NCI-H526 treated with DMSO at 0.1 percent for 48 hours (cell line): ENCODE data around the gene CHORDC1.
"Not testable (repeated sequence)": the region's sequence is repeated elsewhere in the genome, so short reads cannot be mapped to it uniquely, and the experiment has no call there.

Experiments
- DNase-seq: peaks from one replicate; lab custom pipeline; 2025; lab: John Stamatoyannopoulos, UW

The CHORDC1 gene

GRCh38 chr11:90222459-90223247, at the start of gene CHORDC1:
Gene CHORDC1 (minus strand): TSS chr11:90223049. CDS start chr11:90222954, 95 bp downstream.
- peak; percentile 91 for DNase-seq

GRCh38 chr11:90257158-90257525, 34.3 kb upstream of the CHORDC1 start:
- DNase-seq, result no peak

GRCh38 chr11:90256404-90257157, 33.7 kb upstream of the CHORDC1 start:
- no peak for DNase-seq

- no peak for DNase-seq
These were observed 31.2 kb upstream of the CHORDC1 start for GRCh38 chr11:90254065-90254464.

GRCh38 chr11:90252053-90252452, 29.2 kb upstream of the CHORDC1 start:
- no peak for DNase-seq

- no peak for DNase-seq
These were observed 28.8 kb upstream of the CHORDC1 start for GRCh38 chr11:90251599-90251998.

- no peak for DNase-seq
These were observed 28.1 kb upstream of the CHORDC1 start for GRCh38 chr11:90250970-90251369.

- no peak for DNase-seq
These were observed 23.6 kb upstream of the CHORDC1 start for GRCh38 chr11:90246468-90246867.

- no peak for DNase-seq
These were observed 20.7 kb upstream of the CHORDC1 start for GRCh38 chr11:90243534-90243933.

GRCh38 chr11:90242894-90243416, 20.1 kb upstream of the CHORDC1 start:
- no peak for DNase-seq

- no peak for DNase-seq
These were observed 18.6 kb upstream of the CHORDC1 start for GRCh38 chr11:90241414-90241813.

GRCh38 chr11:90239967-90240636, 17.3 kb upstream of the CHORDC1 start:
- not testable (repeated sequence) for DNase-seq

- no peak for DNase-seq
These were observed 14.2 kb upstream of the CHORDC1 start for GRCh38 chr11:90237004-90237403.

GRCh38 chr11:90235526-90235925, 12.7 kb upstream of the CHORDC1 start:
- DNase-seq, result no peak

GRCh38 chr11:90234977-90235376, 12.1 kb upstream of the CHORDC1 start:
- DNase-seq, result no peak

GRCh38 chr11:90229791-90230190, 6.9 kb upstream of the CHORDC1 start:
- DNase-seq, result no peak

- DNase-seq, result no peak
These were observed 5.2 kb upstream of the CHORDC1 start for GRCh38 chr11:90228056-90228455.

- DNase-seq, result no peak
These were observed 368 bp upstream of the CHORDC1 start for GRCh38 chr11:90223248-90223585.

GRCh38 chr11:90221803-90222458, 918 bp downstream of the CHORDC1 start:
- no peak for DNase-seq

GRCh38 chr11:90220391-90220790, 2.5 kb downstream of the CHORDC1 start:
- DNase-seq, result no peak

GRCh38 chr11:90219438-90219837, 3.4 kb downstream of the CHORDC1 start:
- DNase-seq, result no peak

GRCh38 chr11:90218606-90219005, 4.2 kb downstream of the CHORDC1 start:
- no peak for DNase-seq
